ENCODE data around the gene SIRT2.
"Not testable (repeated sequence)": the region's sequence is repeated elsewhere in the genome, so short reads cannot be mapped to it uniquely, and the experiment has no call there.

The SIRT2 gene

GRCh38 chr19:38842439-38843174 is 56.8 kb downstream of the SIRT2 start:
- DNase-seq: peak; percentile 54 to 68

GRCh38 chr19:38841787-38842438 is 57.5 kb downstream of the SIRT2 start:
- no peak for DNase-seq

- DNase-seq: no peak
Measured at GRCh38 chr19:38841180-38841766, 58.1 kb downstream of the SIRT2 start.

GRCh38 chr19:38840583-38840968 is 58.8 kb downstream of the SIRT2 start:
- no peak for DNase-seq

- no peak for DNase-seq
Measured at GRCh38 chr19:38839816-38840582, 59.4 kb downstream of the SIRT2 start.

GRCh38 chr19:38838986-38839761 is 60.2 kb downstream of the SIRT2 start:
- no peak for DNase-seq

- DNase-seq: peak; percentile 64 to 73
Measured at GRCh38 chr19:38838208-38838985, 61.0 kb downstream of the SIRT2 start.

- no peak for DNase-seq
Measured at GRCh38 chr19:38837656-38838121, 61.7 kb downstream of the SIRT2 start.

GRCh38 chr19:38836983-38837626 is 62.3 kb downstream of the SIRT2 start:
- DNase-seq: no peak

GRCh38 chr19:38836159-38836982 is 63.0 kb downstream of the SIRT2 start:
- DNase-seq: no peak

GRCh38 chr19:38834590-38834989 is 64.8 kb downstream of the SIRT2 start:
- DNase-seq: no peak

- DNase-seq: no peak
Measured at GRCh38 chr19:38834104-38834490, 65.3 kb downstream of the SIRT2 start.

GRCh38 chr19:38833092-38833425 is 66.4 kb downstream of the SIRT2 start:
- DNase-seq: no peak

- peak; percentile 37 to 58 for DNase-seq
Measured at GRCh38 chr19:38831142-38831605, 68.2 kb downstream of the SIRT2 start.

GRCh38 chr19:38830039-38830733 is 69.2 kb downstream of the SIRT2 start:
- DNase-seq: no peak

- DNase-seq: not testable (repeated sequence)
Measured at GRCh38 chr19:38829203-38829602, 70.2 kb downstream of the SIRT2 start.
